HuH-7 (cell line): Measurements from ENCODE around the gene CARD19.

Experiments
- DNase-seq: peaks from one replicate; pipeline ENCODE4 v3.0.0; 2011; ENCODE audit warnings: low spot score

CARD19 gene

DNA sequence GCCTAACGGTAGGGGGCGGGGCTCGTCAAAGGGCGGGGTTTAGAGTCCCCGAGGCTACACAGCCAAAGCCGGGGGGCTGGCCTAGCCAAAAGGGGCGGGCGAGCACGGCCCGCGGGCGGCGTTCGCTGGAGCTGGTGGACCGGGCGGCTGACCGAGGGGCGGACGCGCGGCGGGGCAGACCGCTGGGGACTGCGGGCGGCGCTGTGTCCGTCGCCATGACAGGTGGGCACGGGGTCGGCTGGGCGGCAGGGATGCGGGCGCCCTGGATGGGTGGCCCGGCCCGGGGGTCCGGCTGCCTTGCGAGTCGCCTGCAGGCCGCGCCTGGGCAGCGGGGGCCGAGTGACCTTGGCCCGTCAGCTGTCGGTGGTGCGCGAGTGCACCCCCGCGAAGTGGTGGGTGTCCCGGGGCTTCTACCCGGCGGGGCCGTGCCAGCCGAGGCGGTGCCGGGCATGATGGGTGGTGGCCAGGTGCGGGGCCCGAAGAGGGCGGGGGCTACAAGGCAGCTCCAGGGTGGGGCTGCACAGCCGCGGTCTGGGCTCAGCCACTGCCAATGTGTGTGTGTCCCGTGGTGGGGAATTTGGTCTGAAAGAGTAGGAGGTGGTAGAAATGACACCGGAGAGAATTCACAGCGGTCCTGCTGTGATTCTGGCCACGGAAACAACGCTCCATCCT, at the start of gene CARD19:
CARD19 (plus strand) TSS at position 87 of the 672 bp plus-strand sequence; CDS start at position 216, 129 bp downstream.
- peak; percentile 91 for DNase-seq

- no peak for DNase-seq
These were observed 47.2 kb upstream of the CARD19 start for GRCh38 chr9:93048566-93049448.

DNA sequence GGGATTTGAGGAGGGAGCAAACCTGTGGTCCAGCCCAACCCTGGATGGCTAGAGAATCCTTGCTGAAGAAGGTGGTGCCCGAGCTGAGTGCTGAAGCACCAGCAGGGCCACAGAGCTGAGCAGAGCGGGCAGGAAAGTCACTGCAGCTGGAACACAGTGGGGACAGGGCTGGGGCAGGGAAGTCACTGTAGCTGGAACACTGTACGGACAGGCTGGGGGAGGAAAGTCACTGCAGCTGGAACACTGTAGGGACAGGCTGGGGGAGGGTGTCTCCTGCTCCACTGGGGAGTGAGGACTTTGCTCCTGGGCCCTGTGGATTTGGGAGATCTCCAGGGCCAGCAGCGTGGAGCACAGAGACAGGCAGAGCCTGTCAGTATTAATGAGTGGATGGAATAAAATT, 46.5 kb upstream of the CARD19 start:
- no peak for DNase-seq

DNA sequence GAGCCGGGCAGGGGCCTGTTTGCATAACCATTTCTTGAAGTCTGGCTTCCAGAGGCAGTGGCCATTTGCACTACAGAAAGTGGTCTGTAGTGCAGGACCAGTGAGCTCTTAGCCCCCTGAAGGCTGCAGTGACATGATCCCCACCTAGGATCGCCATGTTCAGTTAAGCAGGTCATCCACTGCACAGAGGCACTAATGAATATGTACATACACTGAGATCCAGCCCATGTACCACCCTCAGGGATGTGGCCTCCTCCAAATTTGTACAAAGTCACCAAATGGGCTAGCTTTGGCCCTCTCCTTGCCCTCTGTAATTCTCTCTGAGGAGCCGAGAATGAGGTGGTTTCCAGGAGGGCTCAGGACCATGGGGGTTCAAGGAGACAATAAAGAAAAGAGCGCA, 45.8 kb upstream of the CARD19 start:
- DNase-seq = no peak

DNA sequence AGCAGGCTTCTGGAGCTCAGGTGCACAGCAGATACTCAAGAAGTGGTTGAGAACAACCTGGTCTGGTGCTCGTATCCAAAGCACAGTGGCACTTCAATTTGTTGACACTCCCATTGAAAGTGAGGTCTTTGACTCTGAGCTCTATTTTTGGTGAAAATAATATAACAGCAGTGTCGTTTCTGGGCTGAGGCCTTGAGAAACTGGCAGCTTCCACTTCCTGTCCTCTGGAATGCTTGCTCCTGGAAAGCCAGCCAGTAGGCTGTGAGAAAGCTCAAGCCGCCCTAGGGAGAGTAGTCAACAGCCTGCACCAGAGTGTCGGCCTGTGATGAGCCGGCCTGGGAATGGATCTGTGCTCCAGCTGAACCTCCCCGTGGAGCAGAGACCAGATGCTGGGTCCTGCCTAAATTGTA, 44.3 kb upstream of the CARD19 start:
- DNase-seq = no peak

GRCh38 chr9:93052791-93053540, 43.1 kb upstream of the CARD19 start:
- DNase-seq = no peak

DNA sequence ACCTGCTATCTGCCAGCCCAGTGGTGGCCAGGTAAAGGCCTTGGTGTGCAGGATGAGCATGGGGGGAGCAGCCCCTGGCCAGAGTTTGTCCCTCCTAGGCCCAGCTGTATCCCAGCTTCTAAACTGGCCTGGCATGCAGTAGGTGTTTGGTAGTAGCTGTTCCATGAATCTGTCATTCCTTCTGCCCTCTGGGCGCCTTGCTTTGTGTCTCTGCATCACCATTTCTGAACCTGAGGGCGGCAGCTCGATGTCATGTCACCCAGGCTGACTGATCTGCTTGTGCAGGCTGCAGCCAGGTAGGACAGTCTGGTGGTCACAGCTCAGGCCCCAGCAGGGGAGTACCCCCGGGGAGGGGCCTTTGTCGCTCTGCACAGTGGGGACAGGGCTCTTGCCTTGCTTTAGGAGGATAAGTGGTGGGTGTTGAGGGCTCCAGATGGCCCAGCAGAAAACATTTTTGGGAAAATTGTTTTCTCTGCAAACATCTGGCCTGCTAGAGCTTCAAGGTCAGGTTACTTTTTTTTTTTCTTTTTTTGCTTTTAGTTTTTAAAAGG, 42.2 kb upstream of the CARD19 start:
- DNase-seq = no peak

GRCh38 chr9:93054758-93055704, 41.0 kb upstream of the CARD19 start:
- DNase-seq = no peak

GRCh38 chr9:93057042-93057702, 38.8 kb upstream of the CARD19 start:
- DNase-seq = no peak

- DNase-seq = no peak
These were observed 38.2 kb upstream of the CARD19 start for GRCh38 chr9:93057703-93058354.

DNA sequence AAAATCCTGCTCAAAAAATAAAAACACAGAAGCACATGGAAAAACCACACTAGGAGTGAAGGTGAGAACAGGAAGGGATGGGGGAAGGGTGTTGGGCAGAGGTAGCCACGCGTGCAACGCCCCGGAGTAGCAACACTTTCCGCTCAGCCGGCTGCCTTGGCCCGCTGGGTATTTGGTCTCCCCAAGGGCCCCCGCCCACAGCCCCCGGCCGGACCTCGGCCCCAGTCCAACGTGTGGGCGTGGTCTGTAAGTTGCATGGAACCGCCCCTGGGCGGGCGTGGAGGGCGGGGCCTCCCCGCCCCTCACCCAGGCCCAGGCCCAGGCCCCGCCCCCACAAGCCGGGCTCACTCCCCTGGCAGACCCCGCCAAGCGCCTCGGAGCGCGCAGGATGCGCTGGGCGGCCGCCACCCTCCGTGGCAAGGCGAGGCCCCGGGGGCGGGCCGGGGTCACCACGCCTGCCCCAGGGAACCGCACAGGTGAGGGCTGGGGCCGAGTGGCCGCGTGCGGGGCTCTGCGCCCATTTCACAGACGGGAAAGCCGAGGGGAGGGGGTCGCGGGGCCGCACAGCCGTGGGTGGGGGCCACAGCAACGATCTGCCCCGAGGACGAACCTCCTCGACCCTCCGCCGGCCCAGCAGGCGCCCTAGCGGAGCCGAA, 37.5 kb upstream of the CARD19 start, which contains the start of gene SUSD3:
SUSD3 (plus strand) TSS at position 347 of the 656 bp plus-strand sequence; CDS start at position 389, 42 bp downstream.
- DNase-seq = peak; percentile 85

DNA sequence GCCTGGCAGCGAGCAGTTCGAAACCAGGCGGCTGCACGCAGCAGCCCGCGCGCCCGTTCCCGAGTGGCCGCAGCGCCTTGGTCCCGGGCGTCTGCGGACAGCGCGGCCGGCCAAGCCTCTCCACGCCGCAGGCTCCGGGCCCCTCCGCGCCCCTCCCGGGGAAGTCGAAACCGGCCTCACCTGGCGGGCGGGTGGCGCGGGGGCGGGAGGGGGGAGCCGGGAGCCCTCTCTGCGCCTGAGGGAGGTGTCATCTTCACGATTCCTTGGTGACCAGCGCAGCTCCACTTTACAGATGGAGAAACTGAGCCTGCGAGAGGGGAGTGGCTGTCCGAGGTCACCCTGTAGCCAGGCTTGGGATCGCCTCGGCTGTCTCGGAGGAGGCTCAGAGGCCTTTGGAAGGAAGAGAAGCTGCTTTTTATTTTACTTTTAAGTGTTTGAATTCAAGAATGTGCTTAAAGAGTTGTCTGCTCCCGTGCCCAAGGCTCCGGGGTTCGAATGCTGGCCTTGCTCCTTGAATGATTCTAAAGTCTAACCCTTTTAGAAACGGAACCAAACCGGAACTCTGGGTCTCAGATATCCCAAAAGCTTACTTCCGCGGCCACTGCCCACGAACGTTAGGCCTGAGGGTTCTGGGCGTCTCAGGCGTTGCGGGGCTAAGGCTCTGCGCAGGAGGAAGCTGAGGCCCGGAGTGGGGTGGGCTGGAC, 36.9 kb upstream of the CARD19 start:
- no peak for DNase-seq

- no peak for DNase-seq
These were observed 36.1 kb upstream of the CARD19 start for GRCh38 chr9:93059715-93060578.

DNA sequence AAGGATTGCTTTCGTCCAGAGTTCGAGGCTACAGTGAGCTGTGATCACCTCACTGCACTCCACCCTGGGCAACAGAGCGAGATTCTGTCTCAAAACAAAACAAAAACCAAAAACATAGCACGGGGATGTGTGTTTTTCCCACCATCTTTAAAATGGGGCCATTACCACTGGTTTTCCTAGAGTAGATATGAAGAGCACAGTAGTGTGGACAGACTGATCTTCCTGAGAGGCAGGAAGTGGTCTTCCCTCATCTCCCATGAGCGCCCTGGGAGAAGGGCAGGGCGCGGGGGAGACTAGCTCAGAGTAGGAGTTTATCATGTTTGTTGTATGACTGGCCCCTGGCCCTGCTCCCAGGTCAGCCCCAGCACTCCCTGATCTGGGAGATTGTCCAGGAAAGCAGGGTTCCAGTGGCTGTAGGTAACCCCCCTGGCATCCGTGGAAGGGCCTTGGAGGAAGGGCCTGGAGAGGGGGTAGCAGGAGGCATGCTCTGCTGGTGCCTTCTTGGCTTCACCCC, 35.2 kb upstream of the CARD19 start:
- no peak for DNase-seq

- no peak for DNase-seq
These were observed 34.7 kb upstream of the CARD19 start for GRCh38 chr9:93061260-93061751.

DNA sequence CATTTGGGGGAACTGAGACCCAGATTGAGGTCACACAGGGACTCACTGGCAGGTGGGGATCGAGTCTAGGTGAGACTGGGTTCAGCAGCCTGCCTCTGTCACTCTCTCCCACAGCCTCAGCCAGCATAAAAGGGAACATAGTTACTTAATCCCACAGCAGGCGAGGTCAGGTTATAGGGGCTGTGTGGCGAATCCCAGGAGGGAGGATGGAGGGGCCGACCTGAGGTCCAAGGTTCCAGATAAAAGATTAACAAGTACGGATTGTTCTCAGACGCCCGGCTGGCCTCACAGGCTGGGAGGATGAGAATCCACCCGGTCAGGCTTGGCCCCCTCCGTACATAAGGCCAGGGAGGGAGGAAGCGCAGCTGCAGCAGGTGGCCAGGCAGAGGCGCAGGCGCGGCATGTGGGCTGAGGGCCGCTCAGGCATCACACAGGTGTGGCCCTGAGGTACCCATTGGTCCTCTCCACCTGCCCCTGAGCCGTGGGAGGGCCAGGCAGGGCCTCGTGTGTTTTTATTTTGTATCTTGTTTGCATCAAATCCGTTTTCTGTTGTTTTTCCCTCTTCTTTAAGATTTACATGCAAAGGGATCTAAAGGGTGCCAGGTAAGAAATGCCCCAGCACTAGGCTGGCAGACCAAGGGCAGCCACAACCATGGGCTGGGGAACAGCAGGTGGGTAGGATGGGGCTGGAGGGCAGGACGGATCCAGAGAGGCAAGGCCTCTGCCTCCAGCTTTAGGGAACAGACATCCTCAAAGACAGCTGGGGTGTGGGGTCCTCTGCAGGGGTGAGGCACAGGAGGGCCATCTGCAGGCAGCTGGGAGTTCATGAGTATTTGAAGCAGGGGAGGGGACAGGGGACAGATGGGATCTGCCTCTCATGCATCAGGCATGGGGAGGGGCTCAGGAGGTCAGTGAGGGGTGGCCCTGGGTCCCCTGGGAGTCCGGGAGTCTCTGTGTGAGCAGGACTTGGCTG, 33.9 kb upstream of the CARD19 start:
- DNase-seq = peak; percentile 69
